Spinal cord (tissue), 10 donors: ENCODE measurements around the gene BCL2L1. TPM values are rescaled to one million over a fixed set of nuclear protein-coding genes. Genes with fewer than 3 reads are reported as not detected.
A peak's percentile ranks its signal among the peaks of the same experiment; 100 is the strongest.

Experiments used
- DNase-seq, 6 donors: peaks; one replicate each; pipeline versions ENCODE4 v3.0.0 to v3.0.0-alpha.2; 2013 to 2015; ENCODE audit warnings: low spot score in 6 of 6, low read depth in 4 of 6
- H3K27ac ChIP-seq: one replicate; pipeline ENCODE4 v1.5.1; 2013; ENCODE audit warnings: low read depth, low read length, control low read depth
- H3K27me3 ChIP-seq: one replicate; pipeline ENCODE4 v1.6.1; 2013; ENCODE audit warnings: low read length; ENCODE audit not compliant: control insufficient read depth, insufficient read depth
- H3K36me3 ChIP-seq: one replicate; pipeline ENCODE4 v1.6.1; 2013; ENCODE audit warnings: low read length; ENCODE audit not compliant: control insufficient read depth, insufficient read depth
- H3K4me1 ChIP-seq: one replicate; pipeline ENCODE4 v1.6.1; 2013; ENCODE audit warnings: low read length; ENCODE audit not compliant: control insufficient read depth, insufficient read depth
- H3K4me3 ChIP-seq: one replicate; pipeline ENCODE4 v1.5.1; 2013; ENCODE audit warnings: low read depth, low read length, control low read depth
- H3K9me3 ChIP-seq: one replicate; pipeline ENCODE4 v1.6.1; 2013; ENCODE audit warnings: low read length; ENCODE audit not compliant: control insufficient read depth, insufficient read depth
- WGBS: methylation state at CpG from one replicate; pipeline ENCODE4 v1.1.5; 2013; ENCODE audit warnings: missing lambda C conversion rate; ENCODE audit not compliant: insufficient coverage; 5-methylcytosine and 5-hydroxymethylcytosine counted together
- long read RNA-seq, 4 donors: transcript quantifications; one replicate each; lab custom pipeline, GENCODE V29; 2026
- polyA plus RNA-seq, 2 donors: library from polyadenylated mRNA; unstranded; fragments of 120-200 nt; gene quantifications; one replicate each; pipeline ENCODE4 v1.2.1, GENCODE V29; 2013; ENCODE audit not compliant: insufficient read length in 2 of 2
- total RNA-seq, 2 donors: library from RNA; depleted of rRNA in 1 of 2; stranded (reverse); fragments of 120-200 nt in 1 of 2; fragments of >200 nt in 1 of 2; gene quantifications; one replicate each; pipeline versions ENCODE4 v1.2.3 to v1.2.4, GENCODE V29; 2013 to 2014
- donor health status: healthy.

BCL2L1 gene
- total RNA-seq (10 to 100 TPM; 66.5 to 82.7 TPM), polyA plus RNA-seq (10 to 100 TPM; 56.0 to 64.2 TPM)
- long read RNA-seq, donor 1, partial matches to known transcripts: 0 of 14 reads
- long read RNA-seq, donor 1, other reads (novel, unspliced or antisense): 6 of 14 reads
- long read RNA-seq, donor 2, transcript BCL2L1-201 (3 exons, 2,610 nt): major isoform, 5 of 16 reads
- long read RNA-seq, donor 2, transcript BCL2L1-203 (2 exons, 2,578 nt): major isoform, 5 of 16 reads
- long read RNA-seq, donor 2, partial matches to known transcripts: 0 of 16 reads
- long read RNA-seq, donor 2, other reads (novel, unspliced or antisense): 0 of 16 reads
- long read RNA-seq, donor 3, transcript BCL2L1-201 (3 exons, 2,610 nt): major isoform, 8 of 14 reads
- long read RNA-seq, donor 3, transcript BCL2L1-203 (2 exons, 2,578 nt): minor isoform, 6 of 14 reads
- long read RNA-seq, donor 3, partial matches to known transcripts: 0 of 14 reads
- long read RNA-seq, donor 3, other reads (novel, unspliced or antisense): 0 of 14 reads
- long read RNA-seq, donor 4, transcript BCL2L1-201 (3 exons, 2,610 nt): major isoform, 11 of 18 reads
- long read RNA-seq, donor 4, partial matches to known transcripts: 0 of 18 reads
- long read RNA-seq, donor 4, other reads (novel, unspliced or antisense): 0 of 18 reads

DNA sequence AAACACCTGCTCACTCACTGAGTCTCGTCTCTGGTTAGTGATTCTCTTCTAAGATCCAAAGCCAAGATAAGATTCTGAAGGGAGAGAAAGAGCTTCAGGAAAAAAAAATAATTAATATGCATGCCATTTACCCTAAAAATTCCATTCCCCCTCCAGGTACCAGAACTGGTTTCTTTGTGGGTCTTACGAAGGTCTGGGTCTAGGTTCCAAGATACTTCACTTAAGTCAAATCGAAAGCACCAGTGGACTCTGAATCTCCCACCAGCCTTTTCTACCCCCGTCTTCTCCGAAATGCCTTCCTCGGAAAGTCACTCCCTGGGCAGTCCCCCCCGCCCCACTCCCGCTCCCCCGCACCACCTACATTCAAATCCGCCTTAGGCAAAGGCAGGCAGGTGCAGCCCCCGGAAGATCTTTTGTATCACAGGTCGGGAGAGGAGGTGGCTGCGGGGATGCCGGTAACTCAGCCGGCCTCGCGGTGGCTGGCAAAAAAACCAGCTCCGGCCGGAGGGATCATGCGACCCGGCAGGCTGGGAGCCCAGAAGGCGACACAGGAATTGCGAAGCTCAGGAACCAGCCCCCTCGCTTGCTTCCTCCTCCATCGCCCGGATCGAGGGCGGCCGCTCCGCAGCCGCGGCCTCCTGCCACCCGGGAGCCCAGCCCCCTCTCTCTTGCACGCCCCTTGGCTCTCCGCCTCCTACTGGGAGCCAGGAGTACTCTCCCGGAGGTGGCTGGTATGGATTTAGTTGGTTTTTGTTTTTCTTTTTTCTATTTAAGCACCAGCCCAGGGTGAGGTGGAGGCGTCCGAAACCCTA, at the start of gene BCL2L1:
TSS of gene BCL2L1 (minus strand) at position 612 of the 812 bp plus-strand sequence. CDS start 650 bp downstream, outside the sequence.
- H3K27ac ChIP-seq: peak within 1 kb of the TSS; percentile 99
- peaks cover 38% of the 10 kb centered on the region for H3K4me1 ChIP-seq
- no peaks in the 10 kb centered on the region for H3K9me3 ChIP-seq
- DNase-seq: peak in 3 of 6 donors; percentile 71 to 93 (median 92)
- no peaks in the 10 kb centered on the region for H3K27me3 ChIP-seq
- H3K4me3 ChIP-seq: peak within 1 kb of the TSS; percentile 90
- WGBS: under 1% methylated on average over 26 of the region's 38 CpGs
- peaks cover 7% of the 10 kb centered on the region for H3K36me3 ChIP-seq

DNA sequence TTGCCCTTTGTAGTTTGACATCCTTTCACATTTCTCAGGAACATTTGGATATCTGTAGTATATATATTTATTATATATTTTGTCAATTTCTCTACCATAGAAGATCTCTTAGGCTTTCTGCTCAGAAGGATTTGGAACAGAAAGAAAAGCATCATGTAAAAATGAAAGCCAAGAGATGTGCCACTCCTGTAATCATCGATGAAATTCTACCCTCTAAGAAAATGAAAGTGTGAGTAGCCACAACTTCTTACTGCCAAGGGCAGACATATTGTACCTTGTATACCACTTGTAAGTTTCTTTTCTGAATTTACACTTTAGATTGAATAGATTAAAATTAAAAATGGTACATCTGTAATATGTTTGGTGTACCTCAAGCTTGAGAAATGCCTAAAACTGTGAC, 47.6 kb upstream of the BCL2L1 start:
- Histone ChIP-seq H3K27ac (no peak overlapping the region), H3K36me3 (peaks cover 15% of the 10 kb centered on the region), H3K27me3 (no peaks in the 10 kb centered on the region), H3K4me1 (no peaks in the 10 kb centered on the region), H3K9me3 (no peaks in the 10 kb centered on the region), H3K4me3 (no peak overlapping the region)
- no CpG with 5 or more reads among the region's 1 CpG for WGBS
- no peak for DNase-seq

DNA sequence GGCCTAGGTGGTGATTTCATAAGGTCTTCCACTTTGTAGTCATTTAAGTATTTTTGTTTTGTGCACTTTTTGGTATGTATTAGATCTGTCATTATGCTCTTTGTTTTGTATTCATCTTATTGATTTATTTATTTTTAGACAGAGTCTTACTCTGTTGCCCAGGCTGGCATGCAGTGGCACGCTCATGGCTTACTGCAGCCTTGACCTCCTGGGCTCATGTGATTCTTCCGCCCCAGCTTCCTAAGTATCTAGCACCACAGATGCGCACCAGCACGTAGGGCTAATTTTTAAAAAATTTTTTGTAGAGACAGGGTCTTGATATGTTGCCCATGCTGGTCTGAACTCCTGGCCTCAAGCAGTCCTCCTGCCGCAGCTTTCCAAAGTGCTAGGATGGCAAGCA, 47.0 kb upstream of the BCL2L1 start:
- Histone ChIP-seq H3K27me3 (no peaks in the 10 kb centered on the region), H3K4me1 (no peaks in the 10 kb centered on the region), H3K4me3 (no peak overlapping the region), H3K36me3 (peaks cover 15% of the 10 kb centered on the region), H3K27ac (no peak overlapping the region), H3K9me3 (no peaks in the 10 kb centered on the region)
- DNase-seq: no peak
- 100% methylated on average over 1 of the region's 5 CpGs for WGBS

- no peak for DNase-seq
- Histone ChIP-seq H3K4me3 (no peak overlapping the region), H3K4me1 (no peaks in the 10 kb centered on the region), H3K9me3 (no peaks in the 10 kb centered on the region), H3K36me3 (peaks cover 15% of the 10 kb centered on the region), H3K27me3 (no peaks in the 10 kb centered on the region), H3K27ac (no peak overlapping the region)
- whole genome bisulfite sequencing: 100% methylated on average over 2 of the region's 3 CpGs
These were observed 45.1 kb upstream of the BCL2L1 start for GRCh38 chr20:31767805-31768204.

DNA sequence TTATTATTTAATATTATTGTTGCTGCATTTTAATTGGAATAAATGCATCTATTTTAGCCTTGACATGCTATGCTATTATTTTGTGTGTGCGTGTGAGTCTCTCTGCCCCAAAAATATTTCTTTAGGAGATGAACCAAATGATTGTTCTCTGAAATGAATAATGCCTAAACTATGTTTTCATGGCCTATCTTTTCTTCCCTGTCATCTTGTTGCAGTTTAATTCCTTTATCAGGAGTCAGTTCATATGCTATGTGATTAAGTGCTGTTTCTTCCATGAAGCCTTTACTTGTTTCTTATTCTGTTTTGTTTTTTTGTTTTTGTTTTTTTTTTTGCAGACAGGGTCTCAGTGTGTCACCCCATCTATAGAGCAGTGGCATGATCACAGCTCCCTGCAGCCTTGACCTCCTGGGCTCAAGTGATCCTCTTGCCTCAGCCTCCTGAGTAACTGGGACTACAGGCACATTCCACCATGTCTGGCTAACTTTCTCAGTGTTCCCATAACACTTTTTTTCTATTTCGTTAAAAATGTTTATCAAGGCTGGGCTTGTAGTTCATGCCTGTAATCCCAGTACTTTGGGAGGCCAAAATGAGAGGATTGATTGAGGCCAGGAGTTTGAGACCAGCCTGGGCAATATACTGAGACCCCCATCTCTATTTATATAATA, 42.1 kb upstream of the BCL2L1 start:
- no peak overlapping the region for H3K27ac ChIP-seq
- no peaks in the 10 kb centered on the region for H3K4me1 ChIP-seq
- H3K9me3 ChIP-seq: no peaks in the 10 kb centered on the region
- no peak overlapping the region for H3K4me3 ChIP-seq
- no CpG with 5 or more reads among the region's 2 CpGs for WGBS
- peaks cover 6% of the 10 kb centered on the region for H3K36me3 ChIP-seq
- DNase-seq: no peak
- no peaks in the 10 kb centered on the region for H3K27me3 ChIP-seq

GRCh38 chr20:31760519-31761240, 38.0 kb upstream of the BCL2L1 start:
- H3K9me3 ChIP-seq: no peaks in the 10 kb centered on the region
- no peaks in the 10 kb centered on the region for H3K36me3 ChIP-seq
- no peak overlapping the region for H3K4me3 ChIP-seq
- WGBS: 100% methylated on average over 5 of the region's 6 CpGs
- no peaks in the 10 kb centered on the region for H3K27me3 ChIP-seq
- H3K27ac ChIP-seq: no peak overlapping the region
- no peak for DNase-seq
- no peaks in the 10 kb centered on the region for H3K4me1 ChIP-seq

- Histone ChIP-seq H3K27me3 (no peaks in the 10 kb centered on the region), H3K4me1 (no peaks in the 10 kb centered on the region), H3K9me3 (no peaks in the 10 kb centered on the region), H3K36me3 (no peaks in the 10 kb centered on the region), H3K4me3 (no peak overlapping the region), H3K27ac (no peak overlapping the region)
- DNase-seq: no peak
- 100% methylated on average over 1 of the region's 2 CpGs for WGBS
These were observed 37.3 kb upstream of the BCL2L1 start for GRCh38 chr20:31759836-31760518.

DNA sequence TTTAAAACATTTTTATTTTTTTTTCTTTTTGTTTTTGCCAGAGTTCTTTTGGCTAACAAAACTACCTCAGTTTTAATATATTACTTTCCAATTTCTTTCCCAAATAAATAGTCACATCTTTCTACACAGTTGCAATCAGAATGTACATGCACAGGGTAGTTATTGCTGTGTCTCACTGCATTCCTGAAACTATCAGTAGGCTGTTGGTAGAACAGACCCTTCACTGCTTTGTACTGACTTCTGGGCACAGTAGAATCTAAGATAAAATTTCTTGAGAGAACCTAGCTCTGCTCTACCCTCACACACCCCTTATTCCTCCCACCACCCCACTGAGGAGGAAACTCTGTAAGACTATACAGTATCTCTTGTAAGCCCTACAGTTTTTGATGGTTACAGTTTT, 36.3 kb upstream of the BCL2L1 start:
- no peak overlapping the region for H3K4me3 ChIP-seq
- no peak overlapping the region for H3K27ac ChIP-seq
- DNase-seq: no peak
- no peaks in the 10 kb centered on the region for H3K36me3 ChIP-seq
- H3K27me3 ChIP-seq: no peaks in the 10 kb centered on the region
- H3K4me1 ChIP-seq: no peaks in the 10 kb centered on the region
- no peaks in the 10 kb centered on the region for H3K9me3 ChIP-seq
